Panc1 (cell line): ENCODE data around the gene SSH2. TPM values are rescaled to one million over a fixed set of nuclear protein-coding genes. Genes with fewer than 3 reads are reported as not detected.

Experiments used
- ATAC-seq: fragments of 200-7000 bp; cut with Tn5 transposase; 2 replicates; pipeline ENCODE4 v1.9.1; 2020; ENCODE audit warnings: mild to moderate bottlenecking, moderate library complexity
- Bru-seq: library from RNA; stranded (reverse); fragments of 400-500 nt; gene quantifications from one replicate; lab custom pipeline; 2021; lab: Mats Ljungman, UMichigan
- BruChase-seq, 2 experiments: library from RNA; stranded (reverse); fragments of 400-500 nt; gene quantifications; one replicate each; lab custom pipeline; 2021; lab: Mats Ljungman, UMichigan
- BruUV-seq: library from RNA; stranded (reverse); fragments of 400-500 nt; replicated peaks from 2 replicates; lab custom pipeline; 2021; lab: Mats Ljungman, UMichigan
- CTCF ChIA-PET: fragments of 300-600 bp; sonication (Branson Sonifier 250); formaldehyde crosslinking; loops from one replicate; lab custom pipeline; 2022; ENCODE audit warnings: antibody characterized with exemption; lab: Charles Lee
- POLR2A ChIA-PET: fragments of 300-600 bp; sonication (Branson Sonifier 250); formaldehyde crosslinking; loops from one replicate; lab custom pipeline; 2022; ENCODE audit warnings: antibody characterized with exemption; lab: Charles Lee
- DNase-seq: peaks from one replicate; pipeline ENCODE4 v3.0.0-alpha.2; 2010; ENCODE audit warnings: low read depth, low spot score
- H3K27ac ChIP-seq: 2 replicates; pipeline ENCODE4 v1.5.1; 2011; ENCODE audit warnings: mild to moderate bottlenecking, low read length, inconsistent platforms
- H3K27me3 ChIP-seq: fragments of 200-500 bp; sonication (Bioruptor generic); 2 replicates; pipeline ENCODE4 v1.6.0; 2014; ENCODE audit warnings: low read length, inconsistent platforms; ENCODE audit not compliant: control insufficient read depth, insufficient read depth
- H3K36me3 ChIP-seq: fragments of 200-500 bp; sonication (Bioruptor generic); 2 replicates; pipeline ENCODE4 v1.5.1; 2014; ENCODE audit warnings: inconsistent platforms, mild to moderate bottlenecking, low read length, moderate library complexity; ENCODE audit not compliant: control insufficient read depth, insufficient read depth
- H3K4me1 ChIP-seq: 2 replicates; pipeline ENCODE4 v1.5.1; 2011; ENCODE audit warnings: inconsistent platforms, mild to moderate bottlenecking, low read length, moderate library complexity; ENCODE audit not compliant: control insufficient read depth, insufficient read depth
- H3K4me3 ChIP-seq, 2 experiments: 2 replicates each; pipeline ENCODE4 v1.5.1; 2011 to 2012; ENCODE audit warnings: low read depth in 2 of 2, low read length in 2 of 2, mild to moderate bottlenecking in 2 of 2, inconsistent platforms in 1 of 2, moderate library complexity in 1 of 2
- H3K9me3 ChIP-seq: fragments of 200-500 bp; sonication (Bioruptor generic); 2 replicates; pipeline ENCODE4 v1.5.1; 2014; ENCODE audit warnings: low read depth, mild to moderate bottlenecking, inconsistent platforms, low read length, moderate library complexity; ENCODE audit not compliant: control insufficient read depth, insufficient read depth
- POLR2AphosphoS5 ChIP-seq: IDR thresholded peaks from 2 replicates; pipeline ENCODE4 v1.6.1; 2012; ENCODE audit warnings: mild to moderate bottlenecking, low read depth, low read length, moderate library complexity
- SIN3A ChIP-seq: IDR thresholded peaks from 2 replicates; pipeline ENCODE4 v1.6.1; 2012; ENCODE audit warnings: low read depth, mild to moderate bottlenecking, low read length, moderate library complexity, borderline replicate concordance; ENCODE audit not compliant: insufficient read depth
- TCF7L2 ChIP-seq: IDR thresholded peaks from 2 replicates; pipeline ENCODE4 v1.6.1; 2011; ENCODE audit warnings: mild to moderate bottlenecking, low read depth, low read length, inconsistent platforms
- in situ Hi-C: cut with HindIII; loops from 2 replicates; pipeline ENCODE4 v1.10.0; 2016; ENCODE audit warnings: low sequenced_read_pairs, low pct_unique_long_range_greater_than_20kb
- intact Hi-C: fragments of 100-400 bp; cut with micrococcal nuclease; formaldehyde crosslinking; loops from one replicate; pipeline ENCODE4 v1.10.0; 2022; ENCODE audit not compliant: unreplicated experiment
- long read RNA-seq: library from polyadenylated mRNA; unstranded; transcript quantifications from one replicate; pipeline ENCODE4 v2.0.0, GENCODE V29; 2021; ENCODE audit not compliant: unreplicated experiment
- polyA plus RNA-seq: library from polyadenylated mRNA; unstranded; fragments of >200 nt; gene quantifications from one replicate; pipeline ENCODE4 v1.2.1, GENCODE V29; 2012; ENCODE audit warnings: missing spikeins; ENCODE audit not compliant: insufficient read length
- total RNA-seq: library from RNA; stranded (reverse); gene quantifications from one replicate; pipeline ENCODE4 v1.2.1, GENCODE V29; 2021; ENCODE audit not compliant: unreplicated experiment
- TF ChIP-seq, protein P1 (sequence below): fragments of 450-650 bp; IDR thresholded peaks from 2 replicates; pipeline ENCODE4 v1.5.1; 2017; ENCODE audit warnings: mild to moderate bottlenecking
- TF ChIP-seq, protein P2 (sequence below), 2 experiments: IDR thresholded peaks; 2 replicates each; pipeline ENCODE4 v1.6.1; 2011 to 2012; ENCODE audit warnings: low read depth in 2 of 2, control low read depth in 1 of 2, low read length in 1 of 2, mild to moderate bottlenecking in 1 of 2, moderate library complexity in 1 of 2; ENCODE audit not compliant: insufficient read depth in 1 of 2

SSH2 gene, protein sequence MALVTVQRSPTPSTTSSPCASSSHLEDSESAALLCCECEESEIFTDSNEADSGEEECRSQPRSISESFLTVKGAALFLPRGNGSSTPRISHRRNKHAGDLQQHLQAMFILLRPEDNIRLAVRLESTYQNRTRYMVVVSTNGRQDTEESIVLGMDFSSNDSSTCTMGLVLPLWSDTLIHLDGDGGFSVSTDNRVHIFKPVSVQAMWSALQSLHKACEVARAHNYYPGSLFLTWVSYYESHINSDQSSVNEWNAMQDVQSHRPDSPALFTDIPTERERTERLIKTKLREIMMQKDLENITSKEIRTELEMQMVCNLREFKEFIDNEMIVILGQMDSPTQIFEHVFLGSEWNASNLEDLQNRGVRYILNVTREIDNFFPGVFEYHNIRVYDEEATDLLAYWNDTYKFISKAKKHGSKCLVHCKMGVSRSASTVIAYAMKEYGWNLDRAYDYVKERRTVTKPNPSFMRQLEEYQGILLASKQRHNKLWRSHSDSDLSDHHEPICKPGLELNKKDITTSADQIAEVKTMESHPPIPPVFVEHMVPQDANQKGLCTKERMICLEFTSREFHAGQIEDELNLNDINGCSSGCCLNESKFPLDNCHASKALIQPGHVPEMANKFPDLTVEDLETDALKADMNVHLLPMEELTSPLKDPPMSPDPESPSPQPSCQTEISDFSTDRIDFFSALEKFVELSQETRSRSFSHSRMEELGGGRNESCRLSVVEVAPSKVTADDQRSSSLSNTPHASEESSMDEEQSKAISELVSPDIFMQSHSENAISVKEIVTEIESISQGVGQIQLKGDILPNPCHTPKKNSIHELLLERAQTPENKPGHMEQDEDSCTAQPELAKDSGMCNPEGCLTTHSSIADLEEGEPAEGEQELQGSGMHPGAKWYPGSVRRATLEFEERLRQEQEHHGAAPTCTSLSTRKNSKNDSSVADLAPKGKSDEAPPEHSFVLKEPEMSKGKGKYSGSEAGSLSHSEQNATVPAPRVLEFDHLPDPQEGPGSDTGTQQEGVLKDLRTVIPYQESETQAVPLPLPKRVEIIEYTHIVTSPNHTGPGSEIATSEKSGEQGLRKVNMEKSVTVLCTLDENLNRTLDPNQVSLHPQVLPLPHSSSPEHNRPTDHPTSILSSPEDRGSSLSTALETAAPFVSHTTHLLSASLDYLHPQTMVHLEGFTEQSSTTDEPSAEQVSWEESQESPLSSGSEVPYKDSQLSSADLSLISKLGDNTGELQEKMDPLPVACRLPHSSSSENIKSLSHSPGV (N-terminal part only)
- total RNA-seq (30.6 TPM), Bru-seq, nascent RNA (percentile 81 among the genes with signal in this experiment), BruChase-seq, experiment 1, labeled RNA remaining after a 2-hour chase (percentile 80 among the genes with signal in this experiment), BruChase-seq, experiment 2, labeled RNA remaining after a 6-hour chase (percentile 80 among the genes with signal in this experiment)
- polyA plus RNA-seq: 13.6 TPM
- long read RNA-seq, partial matches to known transcripts: 3 of 20 reads
- long read RNA-seq, other reads (novel, unspliced or antisense): 12 of 20 reads

GRCh38 chr17:29929533-29930408, at the start of gene SSH2:
Gene SSH2, minus strand, starts transcription at chr17:29930228. Its CDS starts 228 bp downstream, at chr17:29930000.
- ChIA-PET POLR2A (interaction anchor here (0.6 to 0.7 kb wide), 9 partner anchors 9 to 1897 kb away, joined by 3 to 15 read pairs (median 5); no protein-coding TSS in a partner anchor), CTCF (interaction anchor here (0.6 to 2.7 kb wide), 11 partner anchors 21 to 564 kb away, joined by 3 to 75 read pairs (median 4); no protein-coding TSS in a partner anchor)
- Histone ChIP-seq H3K27ac (peak within 1 kb of the TSS; percentile 95), H3K27me3 (no peaks in the 10 kb centered on the region), H3K9me3 (no peaks in the 10 kb centered on the region), H3K4me3 (peak within 1 kb of the TSS; percentile 87 to 95), H3K4me1 (peaks cover 44% of the 10 kb centered on the region), H3K36me3 (no peaks in the 10 kb centered on the region; the same call in 1 of the 2 replicates)
- BruUV-seq: no TSS peak
- intact Hi-C loops: loop anchor here (5.0 kb wide), 2 partner anchors 73 to 163 kb away; no protein-coding TSS in a partner anchor
- ATAC-seq (peak; percentile 86), DNase-seq (peak; percentile 52)
- in situ Hi-C loops: no loop called here
- TF ChIP-seq POLR2AphosphoS5 (peak; percentile 86), SIN3A (peak; percentile 92)
- TF ChIP-seq, protein P1, sequence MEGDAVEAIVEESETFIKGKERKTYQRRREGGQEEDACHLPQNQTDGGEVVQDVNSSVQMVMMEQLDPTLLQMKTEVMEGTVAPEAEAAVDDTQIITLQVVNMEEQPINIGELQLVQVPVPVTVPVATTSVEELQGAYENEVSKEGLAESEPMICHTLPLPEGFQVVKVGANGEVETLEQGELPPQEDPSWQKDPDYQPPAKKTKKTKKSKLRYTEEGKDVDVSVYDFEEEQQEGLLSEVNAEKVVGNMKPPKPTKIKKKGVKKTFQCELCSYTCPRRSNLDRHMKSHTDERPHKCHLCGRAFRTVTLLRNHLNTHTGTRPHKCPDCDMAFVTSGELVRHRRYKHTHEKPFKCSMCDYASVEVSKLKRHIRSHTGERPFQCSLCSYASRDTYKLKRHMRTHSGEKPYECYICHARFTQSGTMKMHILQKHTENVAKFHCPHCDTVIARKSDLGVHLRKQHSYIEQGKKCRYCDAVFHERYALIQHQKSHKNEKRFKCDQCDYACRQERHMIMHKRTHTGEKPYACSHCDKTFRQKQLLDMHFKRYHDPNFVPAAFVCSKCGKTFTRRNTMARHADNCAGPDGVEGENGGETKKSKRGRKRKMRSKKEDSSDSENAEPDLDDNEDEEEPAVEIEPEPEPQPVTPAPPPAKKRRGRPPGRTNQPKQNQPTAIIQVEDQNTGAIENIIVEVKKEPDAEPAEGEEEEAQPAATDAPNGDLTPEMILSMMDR: no peak

- H3K27me3 ChIP-seq: no peaks in the 10 kb centered on the region
- DNase-seq (no peak), ATAC-seq (no peak)
- no TSS peak for BruUV-seq
- ChIA-PET POLR2A (no interaction called here), CTCF (interaction anchor here (0.6 kb wide), 1 partner anchor 126 kb away, joined by 5 read pairs; no protein-coding TSS in a partner anchor)
- no peaks in the 10 kb centered on the region for H3K9me3 ChIP-seq
- H3K4me1 ChIP-seq: no peaks in the 10 kb centered on the region
- TF ChIP-seq SIN3A: no peak
- TF ChIP-seq, protein P1: no peak
- TF ChIP-seq POLR2AphosphoS5: no peak
- TF ChIP-seq TCF7L2: no peak
- TF ChIP-seq, protein P2, sequence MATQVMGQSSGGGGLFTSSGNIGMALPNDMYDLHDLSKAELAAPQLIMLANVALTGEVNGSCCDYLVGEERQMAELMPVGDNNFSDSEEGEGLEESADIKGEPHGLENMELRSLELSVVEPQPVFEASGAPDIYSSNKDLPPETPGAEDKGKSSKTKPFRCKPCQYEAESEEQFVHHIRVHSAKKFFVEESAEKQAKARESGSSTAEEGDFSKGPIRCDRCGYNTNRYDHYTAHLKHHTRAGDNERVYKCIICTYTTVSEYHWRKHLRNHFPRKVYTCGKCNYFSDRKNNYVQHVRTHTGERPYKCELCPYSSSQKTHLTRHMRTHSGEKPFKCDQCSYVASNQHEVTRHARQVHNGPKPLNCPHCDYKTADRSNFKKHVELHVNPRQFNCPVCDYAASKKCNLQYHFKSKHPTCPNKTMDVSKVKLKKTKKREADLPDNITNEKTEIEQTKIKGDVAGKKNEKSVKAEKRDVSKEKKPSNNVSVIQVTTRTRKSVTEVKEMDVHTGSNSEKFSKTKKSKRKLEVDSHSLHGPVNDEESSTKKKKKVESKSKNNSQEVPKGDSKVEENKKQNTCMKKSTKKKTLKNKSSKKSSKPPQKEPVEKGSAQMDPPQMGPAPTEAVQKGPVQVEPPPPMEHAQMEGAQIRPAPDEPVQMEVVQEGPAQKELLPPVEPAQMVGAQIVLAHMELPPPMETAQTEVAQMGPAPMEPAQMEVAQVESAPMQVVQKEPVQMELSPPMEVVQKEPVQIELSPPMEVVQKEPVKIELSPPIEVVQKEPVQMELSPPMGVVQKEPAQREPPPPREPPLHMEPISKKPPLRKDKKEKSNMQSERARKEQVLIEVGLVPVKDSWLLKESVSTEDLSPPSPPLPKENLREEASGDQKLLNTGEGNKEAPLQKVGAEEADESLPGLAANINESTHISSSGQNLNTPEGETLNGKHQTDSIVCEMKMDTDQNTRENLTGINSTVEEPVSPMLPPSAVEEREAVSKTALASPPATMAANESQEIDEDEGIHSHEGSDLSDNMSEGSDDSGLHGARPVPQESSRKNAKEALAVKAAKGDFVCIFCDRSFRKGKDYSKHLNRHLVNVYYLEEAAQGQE (IDR thresholded peaks at IDR 0.05; ENCODE audit: insufficient read depth in 1 of 2, low read depth in 2 of 2, low read length in 1 of 2): no peak
- intact Hi-C loops: no loop called here
- no peak overlapping the region for H3K27ac ChIP-seq
- in situ Hi-C loops: no loop called here
- H3K4me3 ChIP-seq: no peak overlapping the region
- no peaks in the 10 kb centered on the region for H3K36me3 ChIP-seq
Measured at GRCh38 chr17:29977836-29978235, 47.8 kb upstream of the SSH2 start.
